CD4-positive, alpha-beta T cell treated with Interleukin-4 for 4 hours (primary cell): ENCODE measurements around the gene TRIM46.
A peak's percentile ranks its signal among the peaks of the same experiment; 100 is the strongest.
"Not testable (repeated sequence)": the region's sequence is repeated elsewhere in the genome, so short reads cannot be mapped to it uniquely, and the experiment has no call there.

Experiments used
- DNase-seq: peaks from one replicate; pipeline ENCODE4 v3.0.0-alpha.2; 2020

Gene TRIM46

GRCh38 chr1:155189926-155190325 lies 16.3 kb downstream of the TRIM46 start:
- not testable (repeated sequence) for DNase-seq

GRCh38 chr1:155191904-155192303 lies 18.3 kb downstream of the TRIM46 start:
- DNase-seq = no peak

- peak; percentile 55 for DNase-seq
Observed at GRCh38 chr1:155192346-155193274, 19.0 kb downstream of the TRIM46 start.

GRCh38 chr1:155193275-155193990 lies 19.8 kb downstream of the TRIM46 start:
- DNase-seq = peak; percentile 75

- DNase-seq = not testable (repeated sequence)
Observed at GRCh38 chr1:155193991-155194240, 20.3 kb downstream of the TRIM46 start.

GRCh38 chr1:155195201-155196102 lies 21.8 kb downstream of the TRIM46 start:
- no peak for DNase-seq

- no peak for DNase-seq
Observed at GRCh38 chr1:155196103-155196892, 22.6 kb downstream of the TRIM46 start.

- no peak for DNase-seq
Observed at GRCh38 chr1:155196893-155197638, 23.4 kb downstream of the TRIM46 start.

GRCh38 chr1:155197901-155198546 lies 24.4 kb downstream of the TRIM46 start:
- DNase-seq = no peak

GRCh38 chr1:155198547-155198906 lies 24.9 kb downstream of the TRIM46 start:
- DNase-seq = no peak

- DNase-seq = no peak
Observed at GRCh38 chr1:155199792-155200191, 26.1 kb downstream of the TRIM46 start.

GRCh38 chr1:155200920-155201319 lies 27.3 kb downstream of the TRIM46 start:
- DNase-seq = no peak

GRCh38 chr1:155202198-155202597 lies 28.5 kb downstream of the TRIM46 start:
- DNase-seq = no peak

- no peak for DNase-seq
Observed at GRCh38 chr1:155202731-155203515, 29.3 kb downstream of the TRIM46 start.

GRCh38 chr1:155205035-155205434 lies 31.4 kb downstream of the TRIM46 start:
- no peak for DNase-seq

- DNase-seq = no peak
Observed at GRCh38 chr1:155205969-155206593, 32.4 kb downstream of the TRIM46 start.

GRCh38 chr1:155206891-155207805 lies 33.5 kb downstream of the TRIM46 start:
- DNase-seq = peak; percentile 92

GRCh38 chr1:155207806-155208540 lies 34.3 kb downstream of the TRIM46 start, which contains the start of gene THBS3:
THBS3 (minus strand) TSS chr1:155207897; CDS start chr1:155207876, 21 bp downstream.
- no peak for DNase-seq
